Measurements from ENCODE around the gene FBXL19.

DNA sequence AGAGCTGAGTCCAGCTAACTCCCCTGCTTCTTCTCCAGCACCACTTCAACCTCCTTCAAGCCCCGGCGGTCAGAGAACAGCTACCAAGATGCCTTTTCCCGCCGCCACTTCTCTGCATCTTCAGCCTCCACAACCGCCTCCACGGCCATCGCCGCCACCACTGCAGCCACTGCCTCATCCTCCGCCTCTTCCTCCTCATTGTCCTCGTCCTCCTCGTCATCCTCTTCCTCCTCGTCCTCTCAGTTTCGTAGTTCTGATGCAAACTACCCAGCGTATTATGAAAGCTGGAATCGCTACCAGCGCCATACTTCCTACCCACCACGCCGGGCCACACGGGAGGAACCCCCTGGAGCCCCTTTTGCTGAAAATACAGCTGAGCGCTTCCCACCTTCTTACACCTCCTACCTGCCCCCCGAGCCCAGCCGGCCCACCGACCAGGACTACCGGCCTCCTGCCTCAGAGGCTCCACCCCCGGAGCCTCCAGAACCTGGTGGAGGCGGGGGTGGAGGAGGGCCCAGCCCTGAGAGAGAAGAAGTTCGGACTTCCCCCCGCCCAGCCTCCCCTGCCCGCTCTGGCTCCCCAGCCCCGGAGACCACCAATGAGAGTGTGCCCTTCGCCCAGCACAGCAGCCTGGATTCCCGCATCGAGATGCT, 41.3 kb downstream of the FBXL19 start:
- TF ChIP-seq ZBTB7A (tag by site-specific recombination; IDR thresholded peaks at IDR 0.05; ENCODE audit: low read depth) (no peak), YY1 (tag by site-specific recombination; IDR thresholded peaks at IDR 0.05) (no peak), SALL2 (tag by site-specific recombination; IDR thresholded peaks at IDR 0.05; ENCODE audit: borderline replicate concordance) (no peak), ZNF140 (tag by site-specific recombination; IDR thresholded peaks at IDR 0.05) (no peak), ZBTB8A (tag by site-specific recombination; IDR thresholded peaks at IDR 0.05) (no peak), ZNF747 (tag by site-specific recombination; IDR thresholded peaks at IDR 0.05) (no peak)
- TF ChIP-seq, protein P1, sequence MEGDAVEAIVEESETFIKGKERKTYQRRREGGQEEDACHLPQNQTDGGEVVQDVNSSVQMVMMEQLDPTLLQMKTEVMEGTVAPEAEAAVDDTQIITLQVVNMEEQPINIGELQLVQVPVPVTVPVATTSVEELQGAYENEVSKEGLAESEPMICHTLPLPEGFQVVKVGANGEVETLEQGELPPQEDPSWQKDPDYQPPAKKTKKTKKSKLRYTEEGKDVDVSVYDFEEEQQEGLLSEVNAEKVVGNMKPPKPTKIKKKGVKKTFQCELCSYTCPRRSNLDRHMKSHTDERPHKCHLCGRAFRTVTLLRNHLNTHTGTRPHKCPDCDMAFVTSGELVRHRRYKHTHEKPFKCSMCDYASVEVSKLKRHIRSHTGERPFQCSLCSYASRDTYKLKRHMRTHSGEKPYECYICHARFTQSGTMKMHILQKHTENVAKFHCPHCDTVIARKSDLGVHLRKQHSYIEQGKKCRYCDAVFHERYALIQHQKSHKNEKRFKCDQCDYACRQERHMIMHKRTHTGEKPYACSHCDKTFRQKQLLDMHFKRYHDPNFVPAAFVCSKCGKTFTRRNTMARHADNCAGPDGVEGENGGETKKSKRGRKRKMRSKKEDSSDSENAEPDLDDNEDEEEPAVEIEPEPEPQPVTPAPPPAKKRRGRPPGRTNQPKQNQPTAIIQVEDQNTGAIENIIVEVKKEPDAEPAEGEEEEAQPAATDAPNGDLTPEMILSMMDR (tag by site-specific recombination; IDR thresholded peaks at IDR 0.05), result no peak
